Lower lobe of right lung (tissue), 2 donors: ENCODE results near the gene CCR8. TPM values are rescaled to one million over a fixed set of nuclear protein-coding genes. Genes with fewer than 3 reads are reported as not detected.

Experiments used
- ATAC-seq, 2 donors: fragments of 200-7000 bp; cut with Tn5 transposase; one replicate each; pipeline ENCODE4 v1.9.1; 2020 to 2022; ENCODE audit warnings: mild to moderate bottlenecking in 2 of 2, moderate library complexity in 2 of 2
- DNase-seq: peaks from one replicate; pipeline ENCODE4 v3.0.0-alpha.2; 2020
- H3K27ac ChIP-seq: fragments of 200-600 bp; one replicate; pipeline ENCODE4 v1.8.0; 2022
- H3K27me3 ChIP-seq: fragments of 200-600 bp; one replicate; pipeline ENCODE4 v1.8.0; 2022; ENCODE audit warnings: low read depth
- H3K36me3 ChIP-seq: fragments of 200-600 bp; one replicate; pipeline ENCODE4 v1.8.0; 2022; ENCODE audit warnings: mild to moderate bottlenecking
- H3K4me1 ChIP-seq: fragments of 200-600 bp; one replicate; pipeline ENCODE4 v1.8.0; 2022
- H3K4me3 ChIP-seq: fragments of 200-600 bp; one replicate; pipeline ENCODE4 v1.8.0; 2022; ENCODE audit warnings: mild to moderate bottlenecking
- H3K9me3 ChIP-seq: fragments of 200-600 bp; one replicate; pipeline ENCODE4 v1.8.0; 2022
- intact Hi-C: fragments of 100-400 bp; cut with DNase I; formaldehyde crosslinking; loops from one replicate; pipeline ENCODE4 v1.11.0; 2022
- total RNA-seq: library from RNA; stranded (reverse); fragmentation: NEBNext Ultra II Directional; extraction: Animal tissue kit (Norgen Biotek cat#: 25700); gene quantifications from one replicate; pipeline ENCODE4 v1.2.1, GENCODE V29; 2021
- TF ChIP-seq, protein P1 (sequence below): fragments of 200-600 bp; IDR thresholded peaks from one replicate; pipeline ENCODE4 v1.8.0; 2022; ENCODE audit warnings: antibody characterized with exemption, mild to moderate bottlenecking
- donor health status: DM: no; HTN: yes; CAD: no; lungs with severe emphysema.

Gene CCR8
- total RNA-seq, 1 donor from 2014 or later, result not detected

DNA sequence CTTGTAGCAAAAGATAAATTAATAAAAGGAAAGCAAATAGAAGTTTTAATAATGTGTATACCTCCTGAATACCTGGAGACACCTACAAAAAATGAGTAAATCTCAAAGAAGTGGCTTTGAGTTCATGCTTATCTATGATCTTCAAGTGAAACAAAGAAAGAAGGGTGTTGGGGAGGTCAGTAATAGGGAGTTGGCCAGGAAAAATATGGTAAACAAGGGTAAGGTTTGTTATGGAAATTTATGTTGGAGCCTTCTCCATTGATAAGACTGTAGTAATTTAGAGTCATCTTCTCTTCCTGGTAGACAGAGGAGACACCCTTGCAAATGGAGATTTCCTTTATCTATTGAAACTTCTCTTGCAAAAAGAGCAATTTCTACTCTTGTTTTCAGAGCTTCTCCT, 6.6 kb upstream of the CCR8 start:
- Histone ChIP-seq H3K4me1 (no peaks in the 10 kb centered on the region), H3K27me3 (no peaks in the 10 kb centered on the region), H3K36me3 (no peaks in the 10 kb centered on the region), H3K4me3 (no peak overlapping the region), H3K9me3 (no peaks in the 10 kb centered on the region), H3K27ac (no peak overlapping the region)
- DNase-seq (no peak), ATAC-seq (no peak)
- intact Hi-C loops, result no loop called here
- TF ChIP-seq, protein P1, sequence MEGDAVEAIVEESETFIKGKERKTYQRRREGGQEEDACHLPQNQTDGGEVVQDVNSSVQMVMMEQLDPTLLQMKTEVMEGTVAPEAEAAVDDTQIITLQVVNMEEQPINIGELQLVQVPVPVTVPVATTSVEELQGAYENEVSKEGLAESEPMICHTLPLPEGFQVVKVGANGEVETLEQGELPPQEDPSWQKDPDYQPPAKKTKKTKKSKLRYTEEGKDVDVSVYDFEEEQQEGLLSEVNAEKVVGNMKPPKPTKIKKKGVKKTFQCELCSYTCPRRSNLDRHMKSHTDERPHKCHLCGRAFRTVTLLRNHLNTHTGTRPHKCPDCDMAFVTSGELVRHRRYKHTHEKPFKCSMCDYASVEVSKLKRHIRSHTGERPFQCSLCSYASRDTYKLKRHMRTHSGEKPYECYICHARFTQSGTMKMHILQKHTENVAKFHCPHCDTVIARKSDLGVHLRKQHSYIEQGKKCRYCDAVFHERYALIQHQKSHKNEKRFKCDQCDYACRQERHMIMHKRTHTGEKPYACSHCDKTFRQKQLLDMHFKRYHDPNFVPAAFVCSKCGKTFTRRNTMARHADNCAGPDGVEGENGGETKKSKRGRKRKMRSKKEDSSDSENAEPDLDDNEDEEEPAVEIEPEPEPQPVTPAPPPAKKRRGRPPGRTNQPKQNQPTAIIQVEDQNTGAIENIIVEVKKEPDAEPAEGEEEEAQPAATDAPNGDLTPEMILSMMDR, result no peak

DNA sequence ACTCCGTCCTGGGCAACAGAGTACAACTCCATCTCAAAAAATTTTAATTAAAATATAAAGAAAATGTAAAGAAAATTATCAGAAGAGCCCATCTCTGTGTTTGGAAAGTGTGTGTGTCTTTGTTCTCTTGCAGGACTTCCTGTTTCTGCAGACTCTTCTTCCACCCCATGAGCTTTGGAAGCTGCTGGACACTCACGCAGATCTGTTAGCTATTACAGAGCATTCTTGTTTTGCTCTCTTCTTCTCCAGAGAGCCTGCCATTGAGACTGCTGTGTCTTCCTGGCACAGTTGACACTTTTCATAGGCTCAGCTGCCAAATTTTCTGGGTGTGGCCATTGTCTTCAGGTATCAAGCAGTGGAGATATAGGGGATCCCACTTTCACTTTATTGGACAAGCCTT, 6.0 kb upstream of the CCR8 start:
- Histone ChIP-seq H3K27me3 (no peaks in the 10 kb centered on the region), H3K27ac (no peak overlapping the region), H3K4me3 (no peak overlapping the region), H3K4me1 (no peaks in the 10 kb centered on the region), H3K36me3 (no peaks in the 10 kb centered on the region), H3K9me3 (no peaks in the 10 kb centered on the region)
- TF ChIP-seq, protein P1, result no peak
- no peak for ATAC-seq
- intact Hi-C loops, result no loop called here
- DNase-seq, result no peak

DNA sequence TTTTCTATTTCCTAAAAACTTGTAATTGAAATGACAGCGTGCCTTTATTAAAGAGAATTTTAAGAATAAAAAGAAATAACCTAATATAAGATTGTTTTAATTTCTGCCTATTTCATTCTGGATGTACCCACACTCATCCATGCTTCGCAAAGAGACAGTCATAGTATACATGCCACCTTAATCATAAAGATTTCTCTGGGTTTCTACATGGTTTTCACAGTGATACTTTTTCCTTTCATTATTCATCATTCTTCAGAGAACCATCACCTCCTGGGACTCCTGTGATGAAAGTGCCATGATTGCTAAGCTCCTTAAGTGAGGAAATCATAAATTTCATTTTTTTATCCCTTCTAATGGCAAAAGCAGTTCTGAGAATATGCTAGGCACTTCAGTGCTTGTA, 4.3 kb upstream of the CCR8 start:
- ATAC-seq (no peak), DNase-seq (no peak)
- Histone ChIP-seq H3K27ac (no peak overlapping the region), H3K4me3 (no peak overlapping the region), H3K9me3 (no peaks in the 10 kb centered on the region), H3K27me3 (no peaks in the 10 kb centered on the region), H3K36me3 (no peaks in the 10 kb centered on the region), H3K4me1 (no peaks in the 10 kb centered on the region)
- intact Hi-C loops, result no loop called here
- TF ChIP-seq, protein P1, result no peak

DNA sequence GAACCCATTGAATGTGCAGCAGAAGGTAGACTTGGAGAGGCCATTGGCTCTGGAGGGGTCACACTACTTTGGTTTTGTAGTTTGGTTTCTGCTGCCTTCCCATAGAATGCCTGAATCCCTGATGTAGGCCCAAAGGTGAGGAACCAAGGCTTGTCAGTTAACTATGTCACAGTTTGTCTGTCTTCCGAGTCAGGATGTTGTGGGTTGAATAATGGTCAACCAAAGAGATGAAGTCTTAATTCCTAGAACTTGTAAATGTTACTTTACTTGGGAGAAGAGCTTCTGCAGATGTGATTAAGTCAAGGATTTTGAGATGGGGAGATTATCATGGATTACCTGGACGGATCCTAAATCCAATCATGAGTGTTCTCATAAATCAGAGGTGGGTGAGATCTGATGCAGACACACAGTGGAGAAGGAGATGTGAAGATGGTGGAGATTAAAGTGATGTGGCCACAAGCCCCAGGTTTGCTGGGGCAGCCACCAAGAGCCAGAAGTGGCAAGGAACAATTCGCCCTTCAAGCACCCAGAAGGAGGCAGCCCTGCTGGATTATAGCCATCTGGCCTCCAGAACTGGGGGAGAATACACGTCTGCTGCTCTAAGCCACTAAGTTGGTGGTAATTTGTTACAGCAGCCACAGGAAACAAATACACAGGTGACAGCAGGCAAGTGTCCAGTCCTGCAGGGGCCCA, 2.3 kb upstream of the CCR8 start:
- no peak for ATAC-seq
- H3K36me3 ChIP-seq, result no peaks in the 10 kb centered on the region
- no peak overlapping the region for H3K4me3 ChIP-seq
- H3K27ac ChIP-seq, result no peak overlapping the region
- TF ChIP-seq, protein P1, result no peak
- no peaks in the 10 kb centered on the region for H3K4me1 ChIP-seq
- no peaks in the 10 kb centered on the region for H3K9me3 ChIP-seq
- DNase-seq, result no peak
- intact Hi-C loops, result no loop called here
- no peaks in the 10 kb centered on the region for H3K27me3 ChIP-seq

DNA sequence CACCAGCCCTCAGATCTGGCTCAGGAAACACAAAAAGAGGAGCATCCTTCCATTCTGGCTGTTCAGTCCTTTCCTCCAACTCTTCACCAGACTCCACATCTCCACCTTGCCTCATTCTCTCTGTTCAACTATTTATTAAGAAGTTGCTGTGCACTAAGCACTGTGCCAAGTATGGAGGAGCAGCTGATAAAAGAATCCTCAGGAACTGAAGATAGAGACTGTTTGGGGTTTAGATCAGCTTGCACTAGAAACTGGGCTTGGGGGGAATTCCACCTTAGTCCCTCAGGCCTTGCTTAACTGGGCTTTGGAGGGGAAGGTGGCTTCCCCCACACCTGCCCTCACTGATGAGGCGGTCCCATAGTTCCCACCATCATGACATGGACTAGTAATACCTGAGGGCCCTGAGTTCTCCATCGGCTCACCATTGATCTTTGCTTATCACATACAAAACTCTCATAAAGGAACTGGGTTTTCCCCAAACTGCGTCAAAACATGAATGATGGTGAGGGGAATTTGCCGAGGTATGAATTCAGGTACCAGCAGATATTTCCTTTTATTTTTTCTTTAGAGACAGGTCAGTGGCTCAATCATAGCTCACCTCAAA, 1.7 kb upstream of the CCR8 start:
- Histone ChIP-seq H3K27me3 (no peaks in the 10 kb centered on the region), H3K4me3 (no peak overlapping the region), H3K9me3 (no peaks in the 10 kb centered on the region), H3K36me3 (no peaks in the 10 kb centered on the region), H3K4me1 (no peaks in the 10 kb centered on the region), H3K27ac (no peak overlapping the region)
- intact Hi-C loops, result no loop called here
- ATAC-seq (no peak), DNase-seq (no peak)
- TF ChIP-seq, protein P1, result no peak
